HUES48 (cell line): ENCODE data around the gene DACT3.

Experiments
- H3K27ac ChIP-seq: one replicate; pipeline ENCODE4 v1.7.0; 2013; ENCODE audit warnings: low read depth, low read length, inconsistent platforms
- H3K27me3 ChIP-seq: 2 replicates; pipeline ENCODE4 v1.6.1; 2013; ENCODE audit warnings: mild to moderate bottlenecking, low read length; ENCODE audit not compliant: control insufficient read depth, insufficient read depth
- H3K36me3 ChIP-seq: 2 replicates; pipeline ENCODE4 v1.6.1; 2013; ENCODE audit warnings: low read length; ENCODE audit not compliant: control insufficient read depth, insufficient read depth
- H3K4me1 ChIP-seq: 2 replicates; pipeline ENCODE4 v1.6.1; 2013; ENCODE audit warnings: mild to moderate bottlenecking, low read length; ENCODE audit not compliant: control insufficient read depth, insufficient read depth
- H3K4me3 ChIP-seq: 2 replicates; pipeline ENCODE4 v1.5.1; 2013; ENCODE audit warnings: mild to moderate bottlenecking, low read depth, low read length
- H3K9ac ChIP-seq: 2 replicates; pipeline ENCODE4 v1.6.1; 2013; ENCODE audit warnings: mild to moderate bottlenecking, low read depth, low read length, moderate library complexity
- H3K9me3 ChIP-seq: 2 replicates; pipeline ENCODE4 v1.6.1; 2013; ENCODE audit warnings: low read length; ENCODE audit not compliant: control insufficient read depth, insufficient read depth

The DACT3 gene

DNA sequence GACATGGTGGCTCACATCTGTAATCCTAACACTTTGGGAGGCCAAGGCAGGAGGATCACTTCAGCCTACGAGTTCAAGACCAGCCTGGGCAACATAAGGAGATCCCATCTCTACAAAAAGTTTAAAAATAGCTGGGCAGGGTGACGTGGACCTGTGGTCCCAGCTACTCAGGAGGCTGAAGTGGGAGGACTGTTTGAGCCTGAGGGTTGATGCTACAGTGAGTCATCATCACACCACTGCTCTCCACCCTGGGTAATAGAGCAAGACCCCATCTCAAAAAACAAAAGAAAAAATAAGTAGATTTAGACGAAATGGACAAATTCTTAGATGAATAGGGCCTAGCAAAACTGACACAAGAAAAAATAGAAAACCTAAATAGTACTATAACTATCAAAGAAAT lies 14.6 kb downstream of the DACT3 start:
- H3K36me3 ChIP-seq: no peaks in the 10 kb centered on the region
- H3K4me1 ChIP-seq: no peaks in the 10 kb centered on the region; the same call in 1 of the 2 replicates
- H3K27me3 ChIP-seq: peaks cover 55% of the 10 kb centered on the region
- H3K27ac ChIP-seq: no peak overlapping the region
- H3K9me3 ChIP-seq: no peaks in the 10 kb centered on the region
- H3K9ac ChIP-seq: no peak overlapping the region
- H3K4me3 ChIP-seq: no peak overlapping the region

- no peak overlapping the region for H3K27ac ChIP-seq
- no peaks in the 10 kb centered on the region for H3K9me3 ChIP-seq
- no peaks in the 10 kb centered on the region for H3K36me3 ChIP-seq
- peaks cover 60% of the 10 kb centered on the region for H3K27me3 ChIP-seq
- H3K4me3 ChIP-seq: no peak overlapping the region
- no peaks in the 10 kb centered on the region; the same call in 1 of the 2 replicates for H3K4me1 ChIP-seq
- no peak overlapping the region for H3K9ac ChIP-seq
These were observed 16.3 kb downstream of the DACT3 start for GRCh38 chr19:46644720-46645119.

- H3K4me3 ChIP-seq: no peak overlapping the region
- no peak overlapping the region for H3K27ac ChIP-seq
- peaks cover 51% of the 10 kb centered on the region for H3K27me3 ChIP-seq
- H3K36me3 ChIP-seq: no peaks in the 10 kb centered on the region
- H3K9ac ChIP-seq: no peak overlapping the region
- no peaks in the 10 kb centered on the region for H3K9me3 ChIP-seq
- no peaks in the 10 kb centered on the region; the same call in 1 of the 2 replicates for H3K4me1 ChIP-seq
These were observed 20.3 kb downstream of the DACT3 start for GRCh38 chr19:46640656-46641055.

DNA sequence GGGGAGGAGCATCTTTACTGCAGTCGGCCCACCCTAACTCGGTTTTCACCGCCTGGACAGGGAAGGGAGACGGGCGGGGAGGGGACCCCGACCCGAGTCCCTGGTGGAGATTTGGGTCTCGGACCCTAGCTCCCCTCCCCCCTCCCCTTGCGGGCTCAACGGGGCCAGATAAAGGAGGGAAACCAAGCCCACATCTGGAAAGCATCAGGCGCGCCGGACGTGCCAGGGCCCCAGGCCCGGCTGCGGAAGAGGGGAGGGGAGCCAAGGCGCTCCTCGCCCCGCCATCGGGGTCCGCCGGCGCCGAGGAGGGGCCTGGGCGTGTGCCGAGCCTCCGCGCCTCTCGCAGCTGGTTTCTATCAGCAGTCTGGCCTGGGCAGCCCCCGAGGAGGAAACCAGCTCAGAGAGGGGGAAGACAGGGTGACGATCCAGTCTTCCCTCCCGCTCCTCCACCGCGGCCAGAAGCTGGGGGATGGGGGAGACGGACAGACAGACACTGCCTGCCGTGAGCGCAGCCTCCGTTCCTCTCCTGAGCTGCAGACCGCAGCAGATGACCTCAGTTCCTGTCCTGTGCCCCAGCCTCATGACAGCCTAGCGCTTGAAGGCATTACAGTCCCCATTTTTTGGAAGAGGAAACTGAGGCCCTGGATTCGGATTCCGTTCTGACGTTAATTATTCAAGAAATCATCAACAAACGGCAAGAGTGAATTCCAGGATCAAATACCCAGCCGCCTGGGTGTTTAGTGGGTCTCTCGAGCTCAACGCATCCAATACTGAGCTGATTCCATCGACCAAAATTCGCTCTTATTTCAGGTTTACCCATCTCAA lies 21.4 kb downstream of the DACT3 start:
- Histone ChIP-seq H3K4me1 (no peaks in the 10 kb centered on the region; the same call in 1 of the 2 replicates), H3K36me3 (no peaks in the 10 kb centered on the region), H3K9ac (peak overlapping the region; percentile 12; the same call in 1 of the 2 replicates), H3K9me3 (no peaks in the 10 kb centered on the region), H3K4me3 (peak overlapping the region; percentile 63), H3K27me3 (peaks cover 55% of the 10 kb centered on the region), H3K27ac (peak overlapping the region; percentile 59)

DNA sequence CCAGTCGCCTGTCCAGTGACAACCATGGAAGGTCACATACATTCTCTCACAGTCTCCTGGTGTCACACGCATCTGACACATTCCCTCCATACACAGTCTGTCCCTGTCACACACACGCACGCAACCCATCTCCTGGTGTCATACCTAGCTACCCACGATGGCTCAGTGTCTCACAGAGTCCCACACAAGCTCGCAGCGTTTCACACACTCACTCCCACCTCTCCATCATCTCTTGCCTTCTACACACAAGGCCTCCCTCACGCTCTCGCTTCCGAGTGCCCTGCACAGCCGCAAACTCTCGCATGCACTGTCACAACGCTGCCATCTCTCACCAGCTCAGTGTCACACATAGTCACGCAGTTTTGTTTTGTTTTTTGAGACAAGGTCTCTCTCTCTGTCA lies 23.8 kb downstream of the DACT3 start:
- Histone ChIP-seq H3K36me3 (no peaks in the 10 kb centered on the region), H3K4me3 (no peak overlapping the region), H3K9ac (no peak overlapping the region), H3K4me1 (peaks cover 3% of the 10 kb centered on the region; the same call in 1 of the 2 replicates), H3K27ac (no peak overlapping the region), H3K27me3 (peaks cover 70% of the 10 kb centered on the region), H3K9me3 (no peaks in the 10 kb centered on the region)

- H3K4me1 ChIP-seq: peaks cover 6% of the 10 kb centered on the region; the same call in 1 of the 2 replicates
- no peaks in the 10 kb centered on the region for H3K36me3 ChIP-seq
- no peaks in the 10 kb centered on the region for H3K9me3 ChIP-seq
- peaks cover 64% of the 10 kb centered on the region for H3K27me3 ChIP-seq
- H3K9ac ChIP-seq: no peak within 1 kb of the TSS
- H3K4me3 ChIP-seq: peak within 1 kb of the TSS; percentile 67
- H3K27ac ChIP-seq: no peak within 1 kb of the TSS
These were observed 24.8 kb downstream of the DACT3 start, which contains the start of gene GNG8 for GRCh38 chr19:46635920-46636761. TSS of gene GNG8 (minus strand) at chr19:46636202. CDS start at chr19:46634682, 1,520 bp downstream.

GRCh38 chr19:46634656-46635218 lies 26.2 kb downstream of the DACT3 start:
- H3K36me3 ChIP-seq: no peaks in the 10 kb centered on the region
- peaks cover 12% of the 10 kb centered on the region for H3K4me1 ChIP-seq
- H3K27ac ChIP-seq: no peak overlapping the region
- no peaks in the 10 kb centered on the region for H3K9me3 ChIP-seq
- peaks cover 52% of the 10 kb centered on the region for H3K27me3 ChIP-seq
- H3K4me3 ChIP-seq: peak overlapping the region; percentile 67
- H3K9ac ChIP-seq: no peak overlapping the region

- Histone ChIP-seq H3K27ac (no peak overlapping the region), H3K9ac (no peak overlapping the region), H3K36me3 (no peaks in the 10 kb centered on the region), H3K4me3 (peak overlapping the region; percentile 67), H3K4me1 (peaks cover 12% of the 10 kb centered on the region), H3K9me3 (no peaks in the 10 kb centered on the region), H3K27me3 (peaks cover 50% of the 10 kb centered on the region)
These were observed 26.8 kb downstream of the DACT3 start for GRCh38 chr19:46634045-46634655.

DNA sequence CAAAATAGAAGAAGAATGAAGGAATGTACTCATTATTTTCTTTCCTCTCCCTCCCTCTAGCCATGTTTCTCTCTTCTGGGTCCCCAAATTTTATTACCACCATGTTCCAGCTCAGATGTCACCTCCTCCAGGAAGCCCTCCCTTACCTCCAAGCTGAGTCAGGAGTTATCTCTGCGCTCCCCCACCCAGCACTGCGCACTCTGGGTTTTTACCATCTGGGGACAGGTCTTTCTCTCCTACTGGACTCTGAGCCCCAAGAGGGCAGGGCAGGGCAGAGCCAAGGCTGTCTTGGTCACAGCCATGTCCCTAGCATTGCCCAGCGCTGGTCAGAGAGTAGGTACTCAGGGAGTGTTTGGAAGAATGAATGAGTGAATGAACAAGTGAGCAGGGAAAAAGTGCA lies 27.9 kb downstream of the DACT3 start:
- Histone ChIP-seq H3K27me3 (peaks cover 47% of the 10 kb centered on the region), H3K4me1 (peaks cover 12% of the 10 kb centered on the region), H3K4me3 (no peak overlapping the region), H3K9me3 (no peaks in the 10 kb centered on the region), H3K27ac (no peak overlapping the region), H3K36me3 (no peaks in the 10 kb centered on the region), H3K9ac (no peak overlapping the region)

- peaks cover 31% of the 10 kb centered on the region for H3K27me3 ChIP-seq
- H3K9me3 ChIP-seq: no peaks in the 10 kb centered on the region
- no peaks in the 10 kb centered on the region for H3K36me3 ChIP-seq
- H3K4me3 ChIP-seq: no peak overlapping the region
- peaks cover 12% of the 10 kb centered on the region for H3K4me1 ChIP-seq
- H3K27ac ChIP-seq: no peak overlapping the region
- H3K9ac ChIP-seq: no peak overlapping the region
These were observed 29.5 kb downstream of the DACT3 start for GRCh38 chr19:46631481-46631880.
